GM21737 (cell line): ENCODE data around the gene IMPG1.
A peak's percentile ranks its signal among the peaks of the same experiment; 100 is the strongest.
"Not testable (repeated sequence)": the region's sequence is repeated elsewhere in the genome, so short reads cannot be mapped to it uniquely, and the experiment has no call there.

Experiments
- ATAC-seq: cut with Tn5 transposase; IDR thresholded peaks from one replicate; pipeline ENCODE4 v1.9.1; 2021; ENCODE audit warnings: mild to moderate bottlenecking, moderate library complexity; ENCODE audit not compliant: unreplicated experiment

Gene IMPG1

GRCh38 chr6:75963569-75963968, 108.9 kb downstream of the IMPG1 start:
- no peak for ATAC-seq

- ATAC-seq = no peak
These were observed 120.3 kb downstream of the IMPG1 start for GRCh38 chr6:75952128-75952527.

GRCh38 chr6:75947935-75948334, 124.5 kb downstream of the IMPG1 start:
- ATAC-seq = no peak

GRCh38 chr6:75946146-75946831, 126.2 kb downstream of the IMPG1 start:
- ATAC-seq = no peak

GRCh38 chr6:75943381-75943780, 129.1 kb downstream of the IMPG1 start:
- ATAC-seq = no peak

GRCh38 chr6:75941509-75941908, 131.0 kb downstream of the IMPG1 start:
- no peak for ATAC-seq

- ATAC-seq = no peak
These were observed 131.9 kb downstream of the IMPG1 start for GRCh38 chr6:75940564-75940963.

GRCh38 chr6:75937846-75938245, 134.6 kb downstream of the IMPG1 start:
- ATAC-seq = no peak

- ATAC-seq = no peak
These were observed 135.8 kb downstream of the IMPG1 start for GRCh38 chr6:75936682-75937081.

- no peak for ATAC-seq
These were observed 137.0 kb downstream of the IMPG1 start for GRCh38 chr6:75935473-75935793.

- ATAC-seq = peak; percentile 83
These were observed 137.6 kb downstream of the IMPG1 start for GRCh38 chr6:75934643-75935472.

- no peak for ATAC-seq
These were observed 139.0 kb downstream of the IMPG1 start for GRCh38 chr6:75933387-75933975.

- ATAC-seq = no peak
These were observed 140.4 kb downstream of the IMPG1 start for GRCh38 chr6:75932067-75932466.

- no peak for ATAC-seq
These were observed 141.3 kb downstream of the IMPG1 start for GRCh38 chr6:75931011-75931680.

- ATAC-seq = no peak
These were observed 145.9 kb downstream of the IMPG1 start for GRCh38 chr6:75926293-75927168.

GRCh38 chr6:75922226-75922625, 150.2 kb downstream of the IMPG1 start:
- no peak for ATAC-seq

GRCh38 chr6:75913040-75913439, 159.4 kb downstream of the IMPG1 start:
- no peak for ATAC-seq

- no peak for ATAC-seq
These were observed 165.0 kb downstream of the IMPG1 start for GRCh38 chr6:75907444-75907843.

- no peak for ATAC-seq
These were observed 165.6 kb downstream of the IMPG1 start for GRCh38 chr6:75906871-75907270.

- not testable (repeated sequence) for ATAC-seq
These were observed 167.3 kb downstream of the IMPG1 start for GRCh38 chr6:75905129-75905528.

- not testable (repeated sequence) for ATAC-seq
These were observed 172.2 kb downstream of the IMPG1 start for GRCh38 chr6:75900216-75900615.
